Hindlimb muscle (tissue), 1 donor: ENCODE data around the gene PDK3. TPM values are rescaled to one million over a fixed set of nuclear protein-coding genes. Genes with fewer than 3 reads are reported as not detected.

Source experiments
- DNase-seq: peaks from one replicate; pipeline ENCODE4 v3.0.0-alpha.2; 2013
- polyA plus RNA-seq: library from polyadenylated mRNA; unstranded; fragments of 120-200 nt; gene quantifications from one replicate; pipeline ENCODE4 v1.2.1, GENCODE V29; 2013; ENCODE audit not compliant: insufficient read length

The PDK3 gene
- 1.5 TPM for polyA plus RNA-seq

DNA sequence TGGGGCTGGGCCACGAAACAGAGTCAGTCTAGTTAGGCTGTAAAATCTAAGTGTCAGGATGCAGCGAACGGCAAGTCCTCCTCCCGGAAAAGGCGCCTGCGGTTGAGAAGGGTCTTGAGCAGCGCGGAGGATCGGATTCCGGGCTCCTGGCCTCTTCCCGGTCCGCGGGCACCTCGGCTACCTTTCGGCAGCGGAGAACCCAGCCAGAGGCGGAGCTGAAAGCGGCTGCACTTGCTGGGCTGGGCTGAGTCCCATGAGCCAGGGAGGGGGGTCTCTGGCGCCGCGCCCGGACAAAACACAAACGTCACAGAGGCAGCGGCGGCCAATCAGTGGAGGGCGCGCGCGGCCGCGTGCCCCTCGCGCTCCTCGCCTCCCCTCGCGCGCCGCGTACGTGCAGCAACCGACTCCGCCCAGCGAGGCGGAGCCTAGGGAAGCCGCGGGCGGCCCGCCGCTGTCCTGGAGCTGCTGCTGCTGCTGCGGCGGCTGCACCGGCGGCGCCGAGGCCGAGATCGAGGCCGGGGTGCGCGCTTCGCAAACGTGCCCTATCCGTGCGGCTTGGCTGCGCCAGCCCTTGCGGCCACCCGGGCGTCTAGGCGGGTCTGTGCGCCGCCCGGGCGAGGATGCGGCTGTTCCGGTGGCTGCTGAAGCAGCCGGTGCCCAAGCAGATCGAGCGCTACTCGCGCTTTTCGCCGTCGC is at the start of gene PDK3:
PDK3 (plus strand) TSS at position 451 of the 696 bp plus-strand sequence; CDS start at position 621, 170 bp downstream.
- peak; percentile 90 for DNase-seq

DNA sequence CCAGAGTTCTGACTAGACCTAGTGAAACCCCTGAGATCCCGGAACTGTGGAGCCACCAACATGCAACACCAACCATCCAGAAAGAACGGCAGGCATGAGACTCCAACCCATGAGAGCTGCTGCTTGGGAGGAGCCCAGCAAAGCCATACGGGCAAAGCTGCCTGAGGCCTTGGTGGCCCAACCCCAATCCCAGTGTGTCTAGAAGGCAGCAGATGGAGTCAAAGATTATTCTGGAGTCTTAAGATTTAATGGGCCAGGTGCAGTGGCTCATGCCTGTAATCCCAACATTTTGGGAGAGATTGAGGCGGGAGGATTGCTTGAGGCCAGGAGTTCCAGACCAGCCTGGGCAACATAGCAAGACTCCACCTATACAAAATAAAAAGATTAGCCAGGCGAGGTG is 49.2 kb upstream of the PDK3 start:
- DNase-seq: no peak

DNA sequence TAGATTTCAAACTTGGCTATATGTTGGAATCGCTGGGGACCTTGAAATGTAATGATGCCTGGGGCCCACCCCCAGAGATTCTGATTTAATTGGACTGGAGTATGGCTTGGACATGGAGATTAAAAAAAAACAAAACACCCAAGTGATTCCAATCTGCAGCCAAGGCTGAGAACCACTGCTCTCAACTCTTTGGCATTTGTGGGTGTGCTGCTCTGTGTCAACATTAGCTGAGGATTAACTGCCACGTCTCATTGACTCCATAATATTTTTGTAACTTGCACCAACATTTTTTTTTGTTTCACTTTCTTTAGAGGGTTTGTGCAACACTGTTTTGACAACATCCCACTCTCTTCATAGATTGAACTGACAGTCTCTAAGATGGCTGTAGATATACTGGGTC is 41.1 kb upstream of the PDK3 start:
- DNase-seq: no peak

DNA sequence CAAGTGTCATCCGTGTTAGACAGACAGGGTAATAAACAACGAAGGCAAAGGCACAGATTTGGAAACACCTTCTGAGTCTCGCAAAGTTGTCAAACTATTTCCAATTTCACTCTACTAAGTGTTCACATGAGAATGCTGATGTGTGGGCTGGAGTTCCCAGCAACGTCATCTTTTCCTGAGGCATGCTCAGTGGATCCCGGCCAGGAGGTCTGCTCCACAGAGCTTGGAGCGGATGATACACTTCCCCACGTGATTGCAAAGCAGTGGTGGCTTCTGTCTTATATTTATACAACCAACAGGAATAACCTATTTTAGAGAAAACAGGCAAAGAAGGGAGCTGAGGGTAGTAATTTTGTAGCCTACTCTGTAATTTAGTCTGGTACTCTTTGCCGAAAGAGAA is 40.1 kb upstream of the PDK3 start:
- DNase-seq: peak; percentile 80

DNA sequence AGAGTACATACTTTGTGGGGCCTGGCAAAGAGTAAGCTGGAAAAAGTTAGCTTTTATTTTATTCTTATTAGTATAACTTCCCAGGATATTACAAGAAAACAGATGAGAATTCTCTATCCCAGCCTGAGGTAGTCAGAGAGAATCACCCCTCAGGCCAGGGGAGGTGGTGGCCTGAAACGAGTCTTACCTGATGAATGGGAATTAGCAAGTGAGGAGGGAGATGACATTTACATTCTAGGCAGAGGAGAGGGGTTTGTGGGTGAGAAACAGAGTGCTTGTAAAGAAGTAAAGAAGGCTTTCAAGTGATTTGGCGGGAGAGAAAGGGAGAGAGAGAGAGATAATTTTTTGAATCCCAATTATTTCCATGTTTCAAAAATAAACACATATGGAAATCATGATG is 39.3 kb upstream of the PDK3 start:
- DNase-seq: no peak

DNA sequence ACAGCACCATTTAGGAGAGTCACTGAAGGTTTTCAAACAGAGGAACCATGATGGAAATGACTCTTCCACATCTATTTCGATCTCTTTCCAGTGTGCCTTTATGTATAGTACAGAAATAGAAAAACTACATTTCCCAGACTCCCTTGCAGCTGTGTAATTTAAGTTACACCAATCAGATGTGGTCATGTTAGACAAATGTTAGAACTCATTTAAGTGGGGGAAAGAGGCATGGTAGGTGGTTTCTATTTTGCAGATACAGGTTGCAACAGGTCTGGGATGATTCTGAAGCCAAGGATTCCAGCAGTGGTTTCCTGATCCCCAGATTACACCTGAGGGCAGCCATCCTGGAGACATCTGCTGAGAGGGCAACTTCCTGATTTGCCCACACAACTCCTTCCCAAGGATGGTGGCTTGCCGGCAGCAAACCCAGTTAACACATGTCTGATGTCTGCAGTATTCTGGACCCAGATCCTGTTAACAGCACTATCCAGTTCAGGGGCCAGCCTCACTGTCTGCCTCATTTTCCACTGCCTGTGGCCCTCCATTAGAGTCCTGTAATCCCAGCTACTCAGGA is 38.7 kb upstream of the PDK3 start:
- DNase-seq: no peak

DNA sequence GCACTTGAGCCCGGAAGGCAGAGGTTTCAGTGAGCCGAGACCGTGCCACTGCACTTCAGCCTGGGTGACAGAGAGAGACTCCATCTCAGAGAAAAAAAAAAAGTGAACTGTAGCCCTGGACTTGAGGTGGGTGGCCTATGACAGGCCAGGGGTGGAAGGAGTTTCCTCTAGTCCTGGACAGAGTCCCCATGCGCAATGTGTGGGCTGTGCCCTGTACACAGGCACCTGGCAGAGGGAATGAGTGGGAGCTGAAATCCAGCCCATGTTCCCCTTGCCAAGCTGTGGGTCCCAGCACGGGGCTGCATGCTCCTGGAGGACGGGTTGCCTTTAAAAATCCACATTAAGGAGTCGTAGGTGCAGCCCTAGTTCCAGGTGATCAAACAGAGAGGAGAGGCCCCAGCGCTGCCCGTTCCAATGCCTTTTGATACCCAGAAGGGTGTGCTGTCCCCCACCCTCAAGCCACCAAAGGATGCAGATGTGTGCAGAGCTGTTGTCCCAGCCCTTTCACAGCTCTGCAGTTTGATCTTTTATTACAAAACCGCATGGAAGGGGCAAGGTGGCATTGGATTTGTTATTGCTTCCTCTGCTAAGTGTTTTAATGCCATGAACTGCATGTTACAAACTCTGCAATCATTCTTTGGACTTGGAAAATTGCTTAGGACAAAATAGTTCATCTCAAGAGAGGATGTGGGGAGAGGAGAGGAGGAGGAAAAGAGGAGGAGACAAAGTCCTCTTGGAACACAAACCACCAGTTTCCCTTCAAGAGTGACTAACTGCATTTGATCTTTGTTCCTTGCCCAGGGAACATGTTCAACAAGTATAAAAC is 38.0 kb upstream of the PDK3 start:
- DNase-seq: peak; percentile 47

DNA sequence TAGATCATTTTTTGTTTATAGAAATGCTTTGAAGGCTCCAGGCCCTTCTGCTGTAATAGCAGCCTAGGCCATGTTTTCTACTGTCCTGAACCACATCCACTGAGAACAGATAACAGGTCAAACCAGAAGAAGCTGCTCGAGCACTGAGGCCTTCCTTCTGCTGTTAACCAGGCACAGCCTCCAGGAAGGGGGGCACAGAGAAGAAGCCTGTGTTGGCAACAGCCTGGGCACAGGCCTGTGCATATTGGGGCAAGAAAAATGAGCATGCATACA is 37.4 kb upstream of the PDK3 start:
- no peak for DNase-seq

DNA sequence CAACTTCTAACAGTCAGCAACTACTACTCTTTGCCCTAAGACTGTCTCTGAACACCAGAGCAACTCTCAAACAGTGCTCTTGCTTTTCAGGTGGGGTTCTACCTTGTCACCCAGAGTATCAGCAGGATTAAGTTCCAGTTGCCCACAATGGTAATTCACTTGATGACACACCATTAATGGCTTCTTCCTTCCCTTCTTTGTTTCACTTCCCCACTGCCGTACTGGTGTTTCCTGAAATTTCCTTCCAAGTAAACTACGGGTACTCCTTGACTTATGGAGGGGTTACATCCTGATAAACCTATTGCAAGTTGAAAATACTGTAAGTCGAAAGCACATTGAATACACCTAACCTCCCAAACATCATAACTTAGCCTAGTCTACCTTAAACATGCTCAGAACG is 36.6 kb upstream of the PDK3 start:
- DNase-seq: no peak

DNA sequence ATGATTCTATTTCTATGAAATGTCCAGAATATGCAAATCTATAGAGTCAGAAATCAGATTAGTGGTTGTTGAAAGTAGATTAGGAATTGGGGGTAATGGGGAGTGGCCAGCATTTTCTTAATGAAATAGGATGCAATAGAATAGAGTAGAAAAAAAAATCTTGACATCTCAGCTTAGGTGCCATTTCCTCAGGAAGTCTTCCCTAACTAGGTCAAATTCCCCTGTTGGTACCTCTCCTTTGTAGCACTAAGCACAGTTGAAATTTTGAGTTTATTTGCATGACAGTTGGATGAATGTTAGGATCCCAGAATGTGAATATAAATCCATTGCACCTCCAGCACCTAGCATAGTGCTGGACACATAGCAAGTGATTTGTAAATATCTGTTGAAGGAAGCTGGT is 30.0 kb upstream of the PDK3 start:
- no peak for DNase-seq

DNA sequence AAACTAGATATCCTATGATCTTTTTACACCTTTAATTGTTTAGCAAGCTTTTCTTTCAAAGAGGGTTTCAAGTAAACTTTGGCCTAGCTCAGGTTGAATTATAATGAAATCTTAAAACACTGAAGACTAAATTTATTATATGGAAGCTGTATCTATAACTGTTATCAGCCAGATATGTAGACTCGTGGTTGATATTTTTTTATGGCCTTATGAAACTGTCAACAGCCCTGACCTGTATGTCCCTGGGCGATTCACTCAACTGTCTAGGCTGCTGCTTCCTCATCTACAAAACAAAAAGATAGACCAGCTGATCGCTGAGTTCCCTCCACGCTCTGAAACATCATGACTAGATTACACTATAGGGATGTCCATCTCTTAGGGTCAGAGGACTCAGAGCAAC is 21.2 kb upstream of the PDK3 start:
- no peak for DNase-seq

DNA sequence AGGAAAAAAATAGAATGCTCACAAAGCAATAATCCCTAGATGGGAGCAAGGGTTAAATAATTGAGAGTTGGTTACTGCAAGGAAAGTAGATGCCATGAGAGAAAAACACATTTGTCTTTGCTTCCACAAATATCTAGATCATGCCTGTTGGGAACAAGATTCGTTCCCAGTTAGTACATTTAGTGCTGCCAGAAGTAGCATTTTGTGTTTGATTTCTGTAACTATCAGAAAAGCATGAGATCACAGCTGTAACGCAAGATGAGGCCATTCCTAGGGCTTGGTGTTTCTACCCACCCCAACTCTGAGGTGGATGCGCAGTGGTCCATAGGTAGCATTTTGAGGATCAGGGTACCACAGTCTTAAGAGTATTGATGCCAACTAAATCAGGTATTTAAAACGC is 20.4 kb upstream of the PDK3 start:
- DNase-seq: no peak

DNA sequence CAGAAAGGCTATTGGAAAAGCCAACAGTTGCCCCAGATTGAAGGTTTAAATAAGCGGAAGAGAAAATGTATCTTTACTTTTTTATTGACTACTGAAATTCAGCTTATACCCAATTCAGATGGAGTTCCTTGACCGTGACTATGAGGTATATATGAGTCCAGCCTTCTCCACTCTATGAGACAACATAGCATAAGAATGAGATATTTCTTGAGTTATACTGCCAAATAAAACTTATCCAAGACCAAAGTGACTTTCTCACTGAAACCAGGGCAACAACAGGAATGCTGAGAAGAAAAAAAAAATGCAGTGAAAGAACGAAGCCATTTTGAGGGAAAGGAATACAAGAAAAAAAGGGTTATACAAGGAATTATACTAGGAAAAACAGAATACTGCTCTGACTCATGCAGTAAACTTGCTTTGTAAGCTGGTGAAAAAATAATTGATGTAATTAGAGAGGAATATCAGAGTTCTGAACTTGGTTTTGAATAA is 16.3 kb upstream of the PDK3 start:
- DNase-seq: no peak

DNA sequence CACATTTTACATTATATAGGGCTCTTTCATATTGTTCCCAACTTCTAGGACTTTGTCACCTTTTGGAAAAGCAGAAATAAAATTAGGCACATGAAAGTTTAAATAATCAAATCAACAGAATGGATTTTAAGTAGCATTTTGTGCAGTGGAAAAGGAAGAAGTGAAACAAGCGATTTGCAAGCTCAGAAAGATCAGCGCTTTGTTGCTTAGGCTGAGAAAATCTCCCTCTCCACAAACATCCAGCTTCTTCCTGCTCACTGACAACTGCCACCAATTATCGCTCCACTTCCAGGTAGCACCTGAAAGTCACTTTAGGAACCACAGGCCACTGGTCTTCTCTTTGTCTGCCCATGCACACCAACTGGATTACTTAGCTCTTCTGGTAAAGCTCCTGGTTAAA is 2.0 kb upstream of the PDK3 start:
- no peak for DNase-seq

DNA sequence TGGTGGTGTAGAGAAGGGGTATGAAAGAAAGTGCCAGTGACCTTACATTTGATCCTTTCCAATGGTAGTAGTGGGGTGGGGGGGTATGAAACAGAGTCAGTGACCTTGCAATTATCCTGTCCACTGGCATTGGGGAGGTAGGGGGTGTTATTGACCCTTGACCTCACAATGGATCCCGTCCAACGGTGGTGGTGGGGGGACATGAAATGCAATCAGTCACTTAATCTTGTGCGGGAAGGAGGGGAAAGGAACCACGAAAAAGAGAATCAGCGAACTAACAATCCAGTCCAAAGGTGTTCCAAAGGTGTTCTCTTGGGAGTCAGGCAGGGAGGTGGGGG is 619 bp upstream of the PDK3 start:
- DNase-seq: no peak

DNA sequence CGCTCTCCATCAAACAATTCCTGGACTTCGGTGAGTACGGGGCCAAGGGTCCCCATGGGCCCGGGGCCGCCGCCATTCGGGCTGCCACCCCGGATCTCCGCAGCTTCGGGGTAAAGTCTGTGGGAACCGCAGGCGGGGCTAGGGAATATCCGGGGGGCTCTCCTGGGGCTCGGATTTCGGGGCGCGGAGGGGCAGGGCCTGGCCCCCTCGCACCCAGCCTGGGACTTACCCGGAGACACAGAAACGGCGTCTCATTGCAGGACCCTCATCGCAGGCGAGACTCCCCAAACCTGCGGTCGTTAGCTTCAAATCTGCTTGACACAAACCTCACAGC is 413 bp downstream of the PDK3 start:
- no peak for DNase-seq

DNA sequence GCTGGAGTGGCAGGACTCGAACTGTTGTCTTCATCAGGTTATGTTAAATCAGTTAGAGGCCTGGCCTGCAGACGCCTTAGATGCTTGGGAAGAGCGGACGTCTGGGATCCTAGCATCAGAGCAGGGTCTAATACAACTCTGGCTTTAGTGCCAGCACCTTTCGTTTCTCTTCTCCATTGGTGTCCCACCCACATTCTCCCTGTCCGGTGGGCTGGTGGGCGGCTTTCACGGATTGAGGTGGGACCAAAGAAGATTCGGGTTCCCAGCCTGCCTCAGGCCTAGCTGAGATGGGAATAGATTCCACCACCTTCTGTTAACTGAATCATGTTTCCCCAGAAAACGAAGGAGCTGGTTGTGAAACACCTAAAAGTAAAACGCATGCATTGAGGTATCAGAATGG is 939 bp downstream of the PDK3 start:
- DNase-seq: no peak

DNA sequence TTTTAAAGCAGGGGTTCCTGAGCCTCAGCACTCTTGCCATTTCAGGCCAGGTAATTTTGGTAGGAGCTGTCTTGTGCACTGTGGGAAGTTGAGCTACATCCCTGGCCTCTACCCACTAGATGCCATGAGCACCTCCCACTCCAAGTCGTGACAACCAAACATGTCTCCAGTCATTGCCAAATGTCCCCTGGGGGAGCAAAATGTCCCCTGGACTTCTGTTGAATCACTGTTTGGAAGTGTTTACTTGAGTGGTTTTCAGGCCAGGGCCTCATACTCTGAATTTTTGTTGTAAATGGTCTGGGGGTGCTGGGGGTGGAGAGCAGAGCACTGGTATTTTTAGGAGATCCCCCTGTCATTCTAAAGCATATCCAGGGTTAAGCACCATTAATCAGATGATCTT is 3.2 kb downstream of the PDK3 start:
- no peak for DNase-seq

DNA sequence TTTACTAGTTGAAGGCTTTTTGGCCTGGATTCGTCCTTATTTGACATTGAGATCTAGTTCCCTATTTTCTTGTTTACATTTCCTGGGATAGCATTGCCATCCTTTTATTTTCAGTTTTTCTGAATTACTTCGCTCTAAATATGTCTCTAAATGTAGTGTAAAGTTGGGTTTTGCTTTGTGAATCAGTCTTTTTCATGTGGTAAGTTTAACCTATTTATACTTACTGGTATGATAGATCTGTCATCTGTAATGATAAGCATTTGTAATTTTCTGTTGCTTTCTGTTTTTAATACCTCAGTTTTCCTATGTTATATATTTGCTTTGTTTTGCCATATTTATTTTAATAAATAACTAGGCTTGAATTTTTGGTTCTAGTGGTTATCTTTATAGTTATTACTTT is 6.7 kb downstream of the PDK3 start:
- no peak for DNase-seq

DNA sequence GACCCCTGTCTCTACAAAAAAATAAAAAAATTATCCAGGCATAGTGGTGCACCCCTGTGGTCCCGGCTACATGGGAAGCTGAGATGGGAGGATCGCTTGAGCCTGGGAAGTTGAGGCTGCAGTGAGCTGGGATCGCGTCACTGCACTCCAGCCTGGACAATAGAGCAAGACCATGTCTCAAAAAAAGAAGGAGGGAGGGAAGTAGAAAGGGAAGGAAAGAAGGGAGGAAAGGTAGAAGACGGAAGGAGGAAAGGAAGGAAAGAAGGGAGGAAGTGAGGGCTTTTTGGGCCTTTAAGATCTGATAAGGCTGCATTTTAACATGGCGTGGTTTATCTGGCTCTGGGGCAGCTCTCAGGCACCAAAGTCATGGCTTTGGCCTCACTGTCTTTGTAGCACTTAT is 10.4 kb downstream of the PDK3 start:
- no peak for DNase-seq

DNA sequence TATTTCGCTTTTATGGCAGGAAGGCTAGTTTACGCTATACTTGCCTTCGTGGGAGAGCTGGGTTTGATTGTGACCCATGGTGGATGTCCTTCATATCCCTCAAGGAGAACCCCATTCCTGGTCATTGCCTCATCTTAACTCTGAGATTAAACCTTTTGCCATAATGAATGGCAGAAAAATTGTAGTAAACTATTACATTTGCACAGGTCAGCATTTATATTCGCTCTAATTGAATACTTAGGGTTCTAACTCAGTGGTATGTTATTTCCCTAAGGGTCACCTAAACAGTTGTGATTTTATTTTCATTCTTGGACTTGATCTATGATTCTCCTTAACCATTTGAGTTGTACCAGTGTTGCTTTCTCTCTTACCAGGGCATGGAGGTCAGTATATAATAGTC is 13.4 kb downstream of the PDK3 start:
- no peak for DNase-seq

DNA sequence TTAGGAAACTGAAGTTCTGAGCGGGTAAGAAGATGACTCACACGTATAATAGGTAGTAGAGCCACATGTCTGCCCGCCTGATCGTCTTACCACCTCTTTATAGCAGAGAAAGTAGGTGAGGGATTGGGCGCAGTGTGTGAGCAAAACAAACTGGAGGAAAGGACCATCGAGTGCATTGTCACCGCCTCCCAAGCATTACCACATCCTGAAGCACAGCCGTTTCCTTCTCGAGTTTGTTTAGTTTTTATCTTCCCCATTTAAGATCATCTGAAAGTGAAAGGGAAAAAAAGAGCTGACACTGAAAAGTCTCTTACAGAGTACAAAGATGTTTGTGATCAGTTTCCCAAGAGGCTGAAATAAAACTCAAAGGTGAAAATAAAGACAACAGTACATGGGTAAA is 14.8 kb downstream of the PDK3 start:
- DNase-seq: no peak

DNA sequence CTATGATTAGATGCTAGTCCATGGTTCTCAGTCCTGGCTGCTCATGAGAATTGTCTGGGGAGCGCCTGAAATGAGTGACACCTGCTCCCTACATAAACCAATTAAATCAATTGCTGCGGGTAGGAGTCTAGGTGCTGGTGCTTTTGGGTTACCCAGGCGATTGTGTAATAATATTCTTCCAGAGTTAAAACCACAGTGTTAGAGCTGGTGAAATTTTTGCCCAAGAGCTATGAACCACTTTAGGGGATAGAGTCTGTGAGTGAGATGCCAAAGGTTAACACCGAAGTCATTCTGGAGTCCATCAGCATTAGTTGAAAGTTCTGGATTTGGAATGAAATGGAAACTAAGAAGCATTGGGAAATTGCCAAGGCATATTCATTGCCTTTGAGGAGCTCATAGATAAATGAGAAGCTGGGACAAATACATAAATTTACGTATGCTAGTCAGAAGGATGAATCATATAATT is 15.3 kb downstream of the PDK3 start:
- DNase-seq: no peak

DNA sequence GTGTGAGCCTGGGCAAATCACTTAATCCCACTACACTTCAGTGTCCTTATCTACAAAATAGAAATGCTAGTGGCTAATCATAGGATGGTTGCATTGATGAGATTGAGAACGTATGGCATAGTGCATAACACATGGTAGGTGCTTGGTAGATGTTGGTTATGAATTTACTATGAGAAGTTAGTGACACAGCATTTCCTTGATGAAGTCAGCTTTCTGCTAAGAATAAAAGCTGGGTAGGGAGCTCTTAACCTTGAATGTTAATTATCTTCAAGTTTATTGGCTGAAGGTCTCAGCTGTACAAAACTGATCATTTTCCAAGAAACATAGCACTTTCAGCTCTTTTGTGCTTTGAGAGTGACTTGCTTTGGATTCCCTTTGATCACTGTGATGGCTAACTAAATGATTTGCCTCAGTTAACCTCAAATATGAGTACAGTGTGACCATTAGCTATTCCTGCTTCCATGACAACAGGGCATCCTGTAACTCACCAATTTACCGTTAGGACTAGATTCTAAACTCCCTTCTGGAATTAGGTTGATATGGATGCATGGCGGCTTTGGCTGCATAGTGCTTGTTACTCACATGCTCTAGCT is 17.8 kb downstream of the PDK3 start:
- no peak for DNase-seq
